Activated naive CD4-positive, alpha-beta T cell treated with anti-CD3 and anti-CD28 coated beads, Interleukin-2, amount 50 U/mL, for 72 hours (primary cell): ENCODE results near the gene FOXN4. TPM values are rescaled to one million over a fixed set of nuclear protein-coding genes. Genes with fewer than 3 reads are reported as not detected.

ENCODE experiments used
- ATAC-seq, 2 donors: fragments of 150-1000 bp; cut with Tn5 transposase; 2 replicates each; pipeline ENCODE4 v1.10.0; 2021; ENCODE audit warnings: mild to moderate bottlenecking in 2 of 2, moderate library complexity in 2 of 2
- DNase-seq, 2 donors: peaks; one replicate each; pipeline ENCODE4 v3.0.0; 2021 to 2022; ENCODE audit warnings: low spot score in 2 of 2
- H3K27ac Mint-ChIP-seq, 2 donors: one replicate each; pipeline ENCODE4 v1.8.0; 2022; ENCODE audit warnings: mild to moderate bottlenecking in 2 of 2, mixed read lengths in 2 of 2
- H3K36me3 Mint-ChIP-seq, 2 donors: one replicate each; pipeline ENCODE4 v1.8.0; 2022; ENCODE audit warnings: mixed read lengths in 2 of 2
- H3K9me3 Mint-ChIP-seq, 2 donors: one replicate each; pipeline ENCODE4 v1.8.0; 2022; ENCODE audit warnings: mixed read lengths in 2 of 2
- total RNA-seq, 2 donors: library from RNA; stranded (reverse); gene quantifications; one replicate each; pipeline ENCODE4 v1.2.3, GENCODE V29; 2022

Gene FOXN4, protein sequence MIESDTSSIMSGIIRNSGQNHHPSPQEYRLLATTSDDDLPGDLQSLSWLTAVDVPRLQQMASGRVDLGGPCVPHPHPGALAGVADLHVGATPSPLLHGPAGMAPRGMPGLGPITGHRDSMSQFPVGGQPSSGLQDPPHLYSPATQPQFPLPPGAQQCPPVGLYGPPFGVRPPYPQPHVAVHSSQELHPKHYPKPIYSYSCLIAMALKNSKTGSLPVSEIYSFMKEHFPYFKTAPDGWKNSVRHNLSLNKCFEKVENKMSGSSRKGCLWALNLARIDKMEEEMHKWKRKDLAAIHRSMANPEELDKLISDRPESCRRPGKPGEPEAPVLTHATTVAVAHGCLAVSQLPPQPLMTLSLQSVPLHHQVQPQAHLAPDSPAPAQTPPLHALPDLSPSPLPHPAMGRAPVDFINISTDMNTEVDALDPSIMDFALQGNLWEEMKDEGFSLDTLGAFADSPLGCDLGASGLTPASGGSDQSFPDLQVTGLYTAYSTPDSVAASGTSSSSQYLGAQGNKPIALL
- not detected for total RNA-seq

DNA sequence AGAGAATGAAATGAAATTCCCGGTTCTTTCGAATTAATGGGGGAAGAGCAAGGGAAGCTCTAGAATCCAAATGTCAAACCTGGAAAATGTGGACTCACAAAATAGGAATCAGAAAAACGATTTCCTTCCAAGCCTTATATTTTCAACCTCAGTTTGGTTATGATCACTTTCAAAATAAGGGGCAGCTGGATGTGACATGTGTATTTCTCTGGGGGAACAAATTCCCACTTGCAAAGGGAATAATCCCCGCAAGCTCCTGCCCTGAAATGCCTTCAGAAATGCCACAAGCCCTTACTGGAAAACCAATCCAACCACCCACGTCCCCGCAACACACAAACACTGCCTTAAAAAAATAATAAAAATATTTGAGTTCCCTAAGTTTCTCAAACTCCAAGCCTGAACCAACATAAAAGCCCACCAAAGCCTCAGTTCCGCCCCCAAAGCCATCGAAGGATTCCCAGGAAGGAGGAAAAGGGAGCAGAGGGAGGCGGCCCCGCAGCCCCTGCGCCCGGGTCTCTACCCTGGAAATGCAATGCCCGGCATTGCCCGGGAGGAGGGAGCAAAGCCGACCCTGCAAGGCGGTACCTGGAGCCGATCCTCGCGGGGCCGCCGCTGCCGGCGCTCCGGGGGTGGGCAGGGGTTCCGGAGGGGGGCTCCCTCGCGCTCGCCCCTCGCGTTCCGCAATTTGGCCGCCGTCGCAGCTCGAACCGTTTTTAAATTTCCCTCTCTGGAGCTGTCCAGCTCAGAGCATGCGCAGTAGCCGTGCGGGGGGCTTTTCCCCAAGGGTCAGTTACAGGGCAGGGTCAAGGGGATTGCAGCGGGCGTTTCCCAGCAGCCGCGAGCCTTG, at the start of gene FOXN4:
Gene FOXN4, minus strand, starts transcription at position 751 of the 847 bp plus-strand sequence. CDS start 963 bp downstream, outside the sequence.
- ATAC-seq, result no peak
- Mint-ChIP-seq H3K36me3 (peaks cover 6 to 8% of the 10 kb centered on the region in 2 donors), H3K9me3 (no peaks in the 10 kb centered on the region), H3K27ac (no peak within 1 kb of the TSS)
- no peak for DNase-seq

DNA sequence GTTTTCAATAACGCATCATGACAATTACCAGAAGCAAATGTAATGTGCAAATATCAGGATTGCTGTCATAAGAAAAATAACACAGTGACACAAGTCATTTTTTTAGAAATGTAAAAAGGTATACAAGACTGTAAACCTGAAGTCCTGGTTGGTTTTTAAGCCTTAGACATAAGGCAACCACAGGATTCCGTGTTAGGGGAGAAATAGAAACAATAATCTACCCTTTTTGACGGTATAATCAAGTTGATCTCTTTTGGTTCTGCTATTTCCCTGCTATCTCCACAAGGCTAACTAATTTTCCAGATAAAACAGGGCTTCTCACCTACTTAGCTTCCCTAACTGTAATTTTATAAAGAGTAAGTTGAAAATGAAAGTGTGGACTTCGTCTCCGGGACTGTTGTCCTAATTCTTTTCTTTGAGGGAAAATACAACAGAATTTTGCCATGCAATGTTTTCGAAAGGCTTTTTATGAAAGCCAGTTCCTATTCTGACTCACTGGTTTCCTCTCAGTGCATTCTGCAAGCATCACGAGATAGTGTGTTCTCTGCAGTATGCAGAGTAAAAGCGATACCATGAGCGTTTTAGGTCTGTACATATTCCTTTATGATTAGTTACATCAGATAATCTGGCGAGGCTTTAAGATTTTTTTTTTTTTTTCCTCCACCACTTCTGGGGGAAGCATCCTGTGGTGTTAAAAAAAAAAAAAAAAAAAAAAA, 49.2 kb upstream of the FOXN4 start:
- peak in 1 of 2 donors; percentile 8 for DNase-seq
- H3K9me3 Mint-ChIP-seq, result no peaks in the 10 kb centered on the region

DNA sequence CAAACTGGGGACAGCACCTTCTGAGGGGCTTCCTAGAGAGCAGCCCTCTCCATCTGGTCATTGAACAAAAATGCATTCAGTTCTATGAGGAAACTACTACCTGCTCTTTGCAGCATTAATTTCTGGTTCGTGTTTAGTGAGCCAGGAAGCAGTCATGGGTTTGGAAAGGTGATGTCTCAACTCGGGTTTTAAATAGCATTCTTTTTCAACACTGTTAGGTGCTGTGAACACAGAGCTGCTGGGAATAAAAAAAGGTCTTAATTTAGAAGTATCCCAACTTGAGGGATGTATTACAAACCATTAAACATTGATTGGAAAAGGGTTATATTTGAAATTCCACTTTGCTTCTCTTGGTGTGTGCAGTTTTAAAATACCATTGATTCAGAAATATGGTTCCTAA, 47.9 kb upstream of the FOXN4 start:
- Mint-ChIP-seq H3K36me3 (no peaks in the 10 kb centered on the region), H3K27ac (no peak overlapping the region), H3K9me3 (no peaks in the 10 kb centered on the region)
- DNase-seq, result no peak
- ATAC-seq, result no peak

More for the DNA sequence above, 49.2 kb upstream of the FOXN4 start:
- peak; percentile 80 to 100 for ATAC-seq
- no peaks in the 10 kb centered on the region for H3K36me3 Mint-ChIP-seq
- H3K27ac Mint-ChIP-seq, result peak overlapping the region in 1 of 2 donors; percentile 55

DNA sequence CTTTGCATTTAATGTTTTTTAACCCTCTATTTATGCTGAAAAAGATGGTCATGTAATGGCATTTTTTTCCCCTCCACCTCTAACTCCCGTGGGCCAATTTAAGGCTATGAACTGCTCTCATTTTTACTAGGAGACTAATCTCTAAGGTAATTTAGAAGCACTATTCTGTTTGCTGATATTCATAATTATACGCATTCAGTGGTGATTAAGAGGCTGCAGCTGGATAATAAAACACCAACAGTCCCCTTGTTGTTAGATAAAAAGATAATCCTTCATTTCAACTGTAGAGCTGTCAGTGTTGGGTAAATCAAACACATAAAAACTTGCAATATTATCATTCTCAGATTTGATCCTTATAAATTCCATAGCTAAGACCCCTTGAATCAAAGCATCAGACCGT, 47.5 kb upstream of the FOXN4 start:
- DNase-seq (no peak), ATAC-seq (no peak)
- Mint-ChIP-seq H3K36me3 (no peaks in the 10 kb centered on the region), H3K9me3 (no peaks in the 10 kb centered on the region), H3K27ac (no peak overlapping the region)

DNA sequence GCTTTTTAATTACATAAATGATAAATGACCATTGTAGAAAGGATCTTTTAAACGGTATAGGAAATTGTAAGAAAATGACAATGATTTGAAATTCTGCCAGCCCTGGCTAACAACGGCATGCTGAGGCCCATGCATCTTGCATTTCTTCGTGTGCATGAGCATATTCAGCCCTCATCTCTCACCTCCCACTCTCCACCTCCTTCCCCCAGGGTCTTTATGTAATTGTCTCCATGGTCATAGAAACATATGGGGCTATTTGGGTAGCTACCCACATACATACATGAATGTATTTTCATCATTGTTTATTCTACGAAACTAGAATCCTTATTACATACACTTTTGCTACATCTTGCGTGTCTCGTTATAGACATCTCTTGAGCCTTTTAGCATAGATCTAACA, 43.1 kb upstream of the FOXN4 start:
- no peak overlapping the region for H3K27ac Mint-ChIP-seq
- no peaks in the 10 kb centered on the region for H3K9me3 Mint-ChIP-seq
- no peak for ATAC-seq
- no peaks in the 10 kb centered on the region for H3K36me3 Mint-ChIP-seq
- no peak for DNase-seq

DNA sequence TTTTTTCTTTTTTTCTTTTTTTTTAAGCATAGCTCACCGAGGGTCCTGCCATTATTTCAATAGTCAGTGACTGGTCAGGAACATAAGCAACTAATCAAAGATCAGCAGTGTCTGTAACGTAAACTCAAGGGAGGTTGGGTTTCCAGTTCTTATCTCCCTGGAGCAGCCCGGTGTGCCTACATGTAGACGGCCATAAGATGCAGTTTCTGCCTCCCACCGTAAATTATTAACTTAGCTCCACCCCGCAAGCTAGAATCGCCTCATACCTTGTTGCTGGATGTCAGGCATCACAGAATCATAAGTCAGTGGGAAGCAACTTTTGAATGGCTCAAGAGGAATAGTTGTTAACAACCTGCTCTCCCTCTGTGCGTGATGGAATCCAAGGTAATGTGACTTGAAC, 38.5 kb upstream of the FOXN4 start, which contains the start of gene MYO1H:
Gene MYO1H, plus strand, starts transcription at position 312 of the 400 bp plus-strand sequence. Its CDS starts 61 bp downstream, at position 373.
- Mint-ChIP-seq H3K9me3 (no peaks in the 10 kb centered on the region), H3K36me3 (no peaks in the 10 kb centered on the region), H3K27ac (no peak within 1 kb of the TSS)
- ATAC-seq (no peak), DNase-seq (no peak)

DNA sequence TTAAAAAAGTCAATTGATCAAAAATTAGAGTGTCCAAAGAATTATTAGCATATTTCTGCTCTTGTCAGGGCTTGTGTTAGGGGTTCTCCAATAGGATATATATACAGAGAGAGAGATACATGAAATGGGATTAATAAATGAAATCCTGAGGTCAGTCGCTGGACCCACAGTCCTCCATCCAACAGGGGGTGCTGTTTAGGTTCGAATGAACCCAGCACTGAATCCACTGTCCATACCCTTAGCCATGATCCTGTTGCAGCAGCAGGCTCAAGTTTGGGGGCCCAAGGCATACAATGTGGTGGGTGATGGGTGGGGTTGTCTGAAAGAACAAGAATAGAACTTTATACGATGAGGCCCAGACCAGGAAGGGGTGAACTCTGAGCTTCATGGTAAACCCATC, 37.8 kb upstream of the FOXN4 start:
- Mint-ChIP-seq H3K27ac (no peak overlapping the region), H3K36me3 (no peaks in the 10 kb centered on the region), H3K9me3 (no peaks in the 10 kb centered on the region)
- DNase-seq (peak in 1 of 2 donors; percentile 19), ATAC-seq (no peak)

DNA sequence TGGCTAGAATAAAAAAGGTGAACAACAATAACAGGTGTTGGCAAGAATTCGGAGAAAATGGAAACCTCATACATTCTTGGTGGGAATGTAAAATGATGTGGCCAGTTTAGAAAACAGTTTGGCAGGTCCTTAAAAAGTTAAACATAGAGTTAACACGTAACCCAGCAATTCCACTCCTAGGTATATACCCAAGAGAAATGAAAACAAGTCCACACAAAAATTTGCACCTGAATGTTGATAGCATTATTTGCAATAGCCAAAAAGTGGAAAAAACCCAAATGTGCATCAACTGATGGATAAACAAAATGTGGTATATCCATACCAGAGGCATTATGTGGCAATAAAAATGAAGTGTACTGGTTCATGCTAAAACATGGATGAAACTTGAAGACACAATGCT, 36.3 kb upstream of the FOXN4 start:
- no peak for ATAC-seq

DNA sequence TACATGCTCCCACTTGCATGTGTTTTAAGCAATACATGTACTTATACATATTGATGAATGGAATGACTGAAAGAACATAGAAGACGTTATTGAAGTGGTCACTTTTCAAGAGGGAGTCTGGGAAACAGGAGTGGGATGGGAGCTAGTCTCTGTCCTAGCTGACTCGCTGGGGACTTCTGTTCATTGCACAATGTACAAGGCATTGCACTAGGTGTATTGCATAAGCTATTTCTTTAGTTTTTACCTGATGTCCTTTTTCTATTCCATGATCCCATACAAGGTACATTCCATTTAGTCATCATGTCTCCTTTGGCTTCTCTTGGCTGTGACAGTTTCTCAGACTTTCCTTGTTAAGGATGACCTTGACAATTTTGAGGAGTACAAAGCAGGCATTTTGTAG, 34.6 kb upstream of the FOXN4 start:
- Mint-ChIP-seq H3K27ac (no peak overlapping the region), H3K9me3 (no peaks in the 10 kb centered on the region), H3K36me3 (no peaks in the 10 kb centered on the region)
- DNase-seq (no peak), ATAC-seq (no peak)

More for the DNA sequence above, 36.3 kb upstream of the FOXN4 start:
- no peak for DNase-seq
- Mint-ChIP-seq H3K9me3 (no peaks in the 10 kb centered on the region), H3K36me3 (no peaks in the 10 kb centered on the region), H3K27ac (no peak overlapping the region)

DNA sequence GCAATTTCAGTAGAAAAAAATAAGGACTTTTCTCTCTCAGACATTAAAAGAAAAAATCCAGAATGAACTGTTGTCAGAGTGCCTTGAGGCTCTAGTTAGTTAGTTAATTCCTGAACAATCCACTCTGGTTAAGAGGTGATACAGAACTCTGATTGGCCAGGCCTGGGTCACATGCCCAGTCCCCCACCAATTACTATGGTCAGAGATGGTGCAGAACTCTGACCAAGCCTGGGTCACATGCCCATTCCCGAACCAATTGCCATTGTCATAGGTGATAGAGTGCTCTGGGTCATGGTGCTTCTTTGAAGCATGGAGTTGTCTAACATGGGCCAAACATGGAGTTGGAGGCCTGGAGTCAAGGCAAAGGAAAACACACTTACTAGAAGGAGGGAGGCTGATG, 27.5 kb upstream of the FOXN4 start:
- ATAC-seq, result no peak
- DNase-seq, result no peak
- Mint-ChIP-seq H3K9me3 (peaks cover 0 to 4% of the 10 kb centered on the region in 2 donors), H3K36me3 (no peaks in the 10 kb centered on the region), H3K27ac (no peak overlapping the region)

DNA sequence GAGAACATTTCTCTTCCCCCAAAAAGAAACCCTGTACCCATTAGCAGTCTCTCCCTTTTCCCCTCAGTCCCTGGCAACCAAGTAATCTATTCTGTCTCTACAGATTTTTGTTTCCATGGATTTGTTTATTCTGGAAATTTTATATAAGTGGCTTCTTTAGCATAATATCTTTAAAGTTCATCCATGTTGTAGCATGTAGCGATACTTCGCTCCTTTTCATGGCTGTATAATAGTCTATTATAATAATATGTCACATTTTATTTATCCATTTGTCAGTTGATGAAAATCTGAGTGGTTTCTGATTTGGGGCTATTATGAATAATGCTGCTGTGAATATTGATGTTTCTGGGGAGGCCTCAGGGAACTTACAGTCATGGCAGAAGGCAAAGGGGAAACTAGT, 25.8 kb upstream of the FOXN4 start:
- DNase-seq, result no peak
- no peak for ATAC-seq
- Mint-ChIP-seq H3K36me3 (no peaks in the 10 kb centered on the region), H3K27ac (peak overlapping the region in 1 of 2 donors; percentile 66), H3K9me3 (peaks cover 0 to 4% of the 10 kb centered on the region in 2 donors)

DNA sequence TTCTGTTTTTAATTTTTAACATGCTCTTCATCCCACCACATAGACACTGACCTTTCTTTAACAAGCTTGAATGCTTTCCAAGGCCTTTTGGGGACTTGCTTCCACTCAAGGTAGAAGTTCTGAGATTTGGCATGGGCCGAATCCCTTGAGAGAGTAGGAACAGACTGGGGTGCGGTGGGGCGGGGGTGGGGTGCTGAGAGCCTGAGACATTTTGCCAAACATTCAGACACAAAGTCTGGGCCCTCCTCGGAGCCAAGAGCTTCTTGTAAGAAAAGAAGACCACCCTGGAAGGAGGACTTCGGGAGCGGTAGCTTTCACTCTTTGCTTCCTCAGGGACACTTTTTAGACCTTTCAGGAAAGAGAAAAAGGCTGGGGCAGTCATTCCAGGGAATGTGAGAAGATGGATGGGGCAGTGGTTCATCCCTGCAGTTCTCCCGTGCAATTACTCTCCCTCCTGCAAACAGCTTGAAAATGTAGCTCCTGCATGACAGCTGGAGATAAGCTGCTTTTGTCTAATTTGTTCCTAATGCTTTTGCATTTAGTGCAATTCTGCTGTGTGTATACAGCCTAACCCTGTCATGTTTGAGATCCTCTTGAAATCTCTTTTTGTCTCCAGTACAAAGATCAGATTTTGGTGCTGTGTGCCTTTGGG, 22.3 kb upstream of the FOXN4 start:
- no peak for ATAC-seq
- DNase-seq, result no peak
- H3K27ac Mint-ChIP-seq, result peak overlapping the region in 1 of 2 donors; percentile 44
- H3K9me3 Mint-ChIP-seq, result no peaks in the 10 kb centered on the region
- no peaks in the 10 kb centered on the region for H3K36me3 Mint-ChIP-seq

DNA sequence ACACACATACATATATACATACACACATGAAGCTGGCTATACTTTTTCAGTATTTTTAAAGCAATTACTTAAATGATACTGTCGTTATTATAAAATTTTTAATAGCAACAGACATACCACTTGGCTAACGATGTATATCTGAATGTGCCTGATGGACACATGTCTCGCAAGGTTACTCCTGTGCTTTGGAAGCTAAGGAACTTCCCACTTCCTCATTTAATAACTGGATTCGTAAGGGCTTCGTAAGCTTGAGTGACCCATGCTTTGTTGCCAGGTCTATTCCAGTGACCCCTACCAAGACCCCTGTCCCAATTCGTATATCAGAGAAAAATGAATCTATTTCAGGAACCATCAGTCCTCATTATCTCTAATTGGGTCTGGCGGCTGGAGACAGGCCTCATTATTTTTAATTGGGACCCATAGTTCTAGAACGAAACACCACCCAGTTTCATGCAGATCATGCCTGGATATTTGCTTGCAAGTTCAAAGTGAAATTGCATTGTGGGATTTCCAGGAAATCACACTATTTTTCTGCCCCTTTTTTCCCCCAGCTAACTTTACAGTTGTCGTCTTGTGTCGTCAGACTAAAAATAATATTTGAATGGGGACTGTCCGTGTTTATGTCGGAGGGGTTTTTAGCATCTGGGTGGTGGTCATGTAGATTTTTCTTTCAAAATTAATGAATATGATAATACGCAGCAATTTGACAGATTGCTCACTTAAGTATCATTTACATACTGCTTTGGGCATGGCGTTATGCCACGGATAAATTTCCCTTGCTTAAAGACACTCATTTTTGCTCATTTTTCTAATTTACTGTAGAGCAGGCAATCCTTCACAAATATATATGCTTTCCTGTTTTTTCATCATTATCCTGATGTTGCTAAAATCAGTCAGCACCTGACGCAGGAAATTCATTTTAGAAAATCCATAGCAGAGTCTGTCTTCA, 21.5 kb upstream of the FOXN4 start:
- no peaks in the 10 kb centered on the region for H3K36me3 Mint-ChIP-seq
- no peak for ATAC-seq
- no peaks in the 10 kb centered on the region for H3K9me3 Mint-ChIP-seq
- H3K27ac Mint-ChIP-seq, result no peak overlapping the region
- DNase-seq, result no peak

DNA sequence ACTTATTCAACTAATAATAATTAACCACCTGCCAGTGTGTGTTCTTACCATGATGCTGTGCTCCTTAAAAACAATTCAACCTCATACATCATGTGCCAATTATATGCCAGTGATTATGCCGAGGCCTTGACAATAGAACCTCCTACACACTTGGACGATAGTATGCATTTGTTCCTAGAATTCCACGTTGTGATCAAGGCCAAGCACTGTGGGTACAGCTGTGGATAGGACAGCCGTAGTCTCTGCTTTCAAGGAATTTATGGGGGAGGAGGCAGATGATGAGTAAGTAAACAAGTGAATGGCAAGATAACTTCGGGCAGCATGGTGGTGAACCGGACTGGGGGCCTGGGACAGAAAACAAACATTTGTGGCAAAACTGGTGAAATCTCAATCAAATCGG, 20.6 kb upstream of the FOXN4 start:
- no peak for ATAC-seq
- H3K9me3 Mint-ChIP-seq, result no peaks in the 10 kb centered on the region
- DNase-seq, result no peak
- no peaks in the 10 kb centered on the region for H3K36me3 Mint-ChIP-seq
- H3K27ac Mint-ChIP-seq, result no peak overlapping the region

DNA sequence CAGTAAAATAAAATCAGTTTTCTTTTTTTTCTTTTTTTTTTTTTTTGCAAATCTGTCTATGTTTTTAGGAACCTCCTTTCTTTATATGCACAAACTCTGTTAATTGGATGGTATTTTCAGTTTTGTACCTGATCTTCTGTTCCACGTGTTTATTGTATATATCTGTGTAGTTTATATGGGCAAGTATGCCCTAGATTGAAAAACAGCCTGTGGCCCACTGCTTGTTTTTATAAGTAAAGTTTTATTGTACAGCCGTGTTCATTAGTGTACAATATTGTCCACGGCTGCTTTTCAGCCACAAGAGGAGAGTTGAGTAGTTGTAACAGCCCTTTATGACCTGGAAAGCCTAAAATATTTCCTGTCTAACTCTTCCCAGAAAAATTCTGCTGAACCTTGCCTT, 19.9 kb upstream of the FOXN4 start:
- DNase-seq (no peak), ATAC-seq (no peak)
- Mint-ChIP-seq H3K36me3 (no peaks in the 10 kb centered on the region), H3K9me3 (no peaks in the 10 kb centered on the region), H3K27ac (no peak overlapping the region)
